IMR-90 (cell line): ENCODE measurements around the gene OSM. TPM values are rescaled to one million over a fixed set of nuclear protein-coding genes. Genes with fewer than 3 reads are reported as not detected.
A peak's percentile ranks its signal among the peaks of the same experiment; 100 is the strongest.

ENCODE experiments used
- ATAC-seq: fragments of 200-7000 bp; cut with Tn5 transposase; 2 replicates; pipeline ENCODE4 v1.9.1; 2020; ENCODE audit warnings: low read depth, mild to moderate bottlenecking, moderate library complexity
- BruUV-seq: library from RNA; stranded (reverse); fragments of 400-500 nt; replicated peaks from 2 replicates; lab custom pipeline; 2021; lab: Mats Ljungman, UMichigan
- CTCF ChIA-PET: fragments of 300-600 bp; formaldehyde crosslinking; extraction: SDS; loops from one replicate; lab custom pipeline; 2021; ENCODE audit warnings: antibody characterized with exemption; lab: Yijun Ruan, JAX
- POLR2A ChIA-PET: fragments of 300-600 bp; sonication (Branson Sonifier 250); formaldehyde crosslinking; loops from one replicate; lab custom pipeline; 2022; ENCODE audit warnings: antibody characterized with exemption; ENCODE audit not compliant: unreplicated experiment; lab: Charles Lee
- DNase-seq: peaks from one replicate; pipeline ENCODE4 v3.0.0; 2013
- H2AFZ ChIP-seq: replicated peaks from 2 replicates; pipeline ENCODE3; 2013; ENCODE audit warnings: low read length, mild to moderate bottlenecking; ENCODE audit not compliant: poor library complexity
- H2AK5ac ChIP-seq: 2 replicates; pipeline ENCODE4 v1.6.1; 2013; ENCODE audit warnings: low read depth, low read length, inconsistent platforms
- H2AK9ac ChIP-seq: replicated peaks from 2 replicates; pipeline ENCODE3; 2013; ENCODE audit warnings: mild to moderate bottlenecking, low read depth, low read length, moderate library complexity; ENCODE audit not compliant: poor library complexity
- H2BK120ac ChIP-seq: 2 replicates; pipeline ENCODE4 v1.6.1; 2013; ENCODE audit warnings: low read depth, low read length, inconsistent platforms
- H2BK15ac ChIP-seq: 3 replicates; pipeline ENCODE4 v1.6.1; 2013; ENCODE audit warnings: low read depth, low read length, inconsistent platforms
- H2BK20ac ChIP-seq: 2 replicates; pipeline ENCODE4 v1.6.1; 2013; ENCODE audit warnings: low read depth, mild to moderate bottlenecking, inconsistent platforms, low read length, moderate library complexity
- H2BK5ac ChIP-seq: 2 replicates; pipeline ENCODE4 v1.6.1; 2013; ENCODE audit warnings: mild to moderate bottlenecking, low read depth, low read length, inconsistent platforms; ENCODE audit not compliant: poor library complexity, severe bottlenecking
- H3K14ac ChIP-seq: replicated peaks from 2 replicates; pipeline ENCODE4 v1.6.1; 2013; ENCODE audit warnings: low read depth, low read length, inconsistent platforms
- H3K18ac ChIP-seq: 2 replicates; pipeline ENCODE4 v1.6.1; 2013; ENCODE audit warnings: low read depth, low read length, control low read depth
- H3K23ac ChIP-seq: 2 replicates; pipeline ENCODE4 v1.6.1; 2013; ENCODE audit warnings: low read depth, low read length, inconsistent platforms
- H3K27ac ChIP-seq: 2 replicates; pipeline ENCODE4 v1.5.1; 2013; ENCODE audit warnings: mild to moderate bottlenecking, control low read depth, low read length; ENCODE audit not compliant: insufficient read depth
- H3K27me3 ChIP-seq: 2 replicates; pipeline ENCODE4 v1.6.1; 2013; ENCODE audit warnings: low read length; ENCODE audit not compliant: control insufficient read depth, insufficient read depth
- H3K36me3 ChIP-seq: 2 replicates; pipeline ENCODE4 v1.6.1; 2013; ENCODE audit warnings: low read length, mixed read lengths; ENCODE audit not compliant: control insufficient read depth, insufficient read depth
- H3K4ac ChIP-seq: 2 replicates; pipeline ENCODE4 v1.6.1; 2013; ENCODE audit warnings: low read depth, low read length, inconsistent platforms
- H3K4me1 ChIP-seq: 2 replicates; pipeline ENCODE4 v1.6.1; 2013; ENCODE audit warnings: low read length, mixed read lengths; ENCODE audit not compliant: control insufficient read depth, insufficient read depth
- H3K4me2 ChIP-seq: 2 replicates; pipeline ENCODE4 v1.6.1; 2013; ENCODE audit warnings: low read depth, mild to moderate bottlenecking, control low read depth, low read length, moderate library complexity
- H3K4me3 ChIP-seq: 2 replicates; pipeline ENCODE4 v1.5.1; 2013; ENCODE audit warnings: low read depth, mild to moderate bottlenecking, control low read depth, low read length, moderate library complexity; ENCODE audit not compliant: insufficient read depth
- H3K56ac ChIP-seq: 2 replicates; pipeline ENCODE4 v1.6.1; 2013; ENCODE audit warnings: low read length, inconsistent platforms; ENCODE audit not compliant: insufficient read depth; ENCODE audit errors: extremely low read depth
- H3K79me1 ChIP-seq, 2 experiments: 2 replicates each; pipeline ENCODE4 v1.6.1; 2013; ENCODE audit warnings: low read length in 2 of 2, inconsistent platforms in 1 of 2, low read depth in 1 of 2
- H3K9ac ChIP-seq: 2 replicates; pipeline ENCODE4 v1.6.1; 2013; ENCODE audit warnings: low read depth, low read length, control low read depth
- H3K9me1 ChIP-seq: 2 replicates; pipeline ENCODE4 v1.6.1; 2013; ENCODE audit warnings: low read length, inconsistent platforms; ENCODE audit not compliant: insufficient read depth
- H3K9me3 ChIP-seq: 2 replicates; pipeline ENCODE4 v1.6.1; 2013; ENCODE audit warnings: low read length; ENCODE audit not compliant: control insufficient read depth, insufficient read depth
- H4K20me1 ChIP-seq: 2 replicates; pipeline ENCODE4 v1.6.1; 2013; ENCODE audit warnings: low read length, inconsistent platforms; ENCODE audit not compliant: insufficient read depth
- H4K5ac ChIP-seq: 2 replicates; pipeline ENCODE4 v1.6.1; 2013; ENCODE audit warnings: mild to moderate bottlenecking, low read depth, low read length, control low read depth
- H4K8ac ChIP-seq, 2 experiments: 2 replicates each; pipeline ENCODE4 v1.6.1; 2013; ENCODE audit warnings: low read depth in 2 of 2, low read length in 2 of 2, control low read depth in 1 of 2, inconsistent platforms in 1 of 2
- H4K91ac ChIP-seq: 2 replicates; pipeline ENCODE4 v1.6.1; 2013; ENCODE audit warnings: low read depth, low read length, inconsistent platforms; ENCODE audit not compliant: insufficient read depth
- BHLHE40 ChIP-seq: fragments of 150-350 bp; IDR thresholded peaks from 2 replicates; pipeline ENCODE4 v1.6.1; 2016; ENCODE audit warnings: mild to moderate bottlenecking, low read depth, low read length
- CEBPB ChIP-seq: IDR thresholded peaks from 2 replicates; pipeline ENCODE4 v1.6.1; 2012; ENCODE audit warnings: low read depth, low read length, improper control_type of control experiment
- CHD1 ChIP-seq: IDR thresholded peaks from 2 replicates; pipeline ENCODE4 v1.6.1; 2012; ENCODE audit warnings: low read depth, low read length, improper control_type of control experiment
- CTCF ChIP-seq: conservative IDR thresholded peaks from 2 replicates; pipeline ENCODE4 v1.5.1; 2012; ENCODE audit warnings: mild to moderate bottlenecking, low read depth, low read length, improper control_type of control experiment
- ELK1 ChIP-seq: fragments of 150-350 bp; IDR thresholded peaks from 2 replicates; pipeline ENCODE4 v1.6.1; 2016; ENCODE audit warnings: low read depth, mild to moderate bottlenecking, low read length, moderate library complexity, borderline replicate concordance
- MAFK ChIP-seq: IDR thresholded peaks from 2 replicates; pipeline ENCODE4 v1.6.1; 2012; ENCODE audit warnings: low read depth, low read length, improper control_type of control experiment
- MAZ ChIP-seq: IDR thresholded peaks from 2 replicates; pipeline ENCODE4 v1.6.1; 2012; ENCODE audit warnings: low read depth, mild to moderate bottlenecking, low read length, improper control_type of control experiment, moderate library complexity, borderline replicate concordance
- MXI1 ChIP-seq: IDR thresholded peaks from 2 replicates; pipeline ENCODE4 v1.6.1; 2012; ENCODE audit warnings: low read depth, mild to moderate bottlenecking, low read length, moderate library complexity, borderline replicate concordance
- NFE2L2 ChIP-seq: fragments of 150-350 bp; IDR thresholded peaks from 2 replicates; pipeline ENCODE4 v1.6.1; 2016; ENCODE audit warnings: low read depth, mild to moderate bottlenecking, low read length
- POLR2A ChIP-seq: IDR thresholded peaks from 2 replicates; pipeline ENCODE4 v1.6.1; 2012; ENCODE audit warnings: mild to moderate bottlenecking, low read depth, low read length
- RAD21 ChIP-seq: IDR thresholded peaks from 2 replicates; pipeline ENCODE4 v1.6.1; 2012; ENCODE audit warnings: low read length, improper control_type of control experiment
- RCOR1 ChIP-seq: IDR thresholded peaks from 2 replicates; pipeline ENCODE4 v1.6.1; 2012; ENCODE audit warnings: mild to moderate bottlenecking, low read length, improper control_type of control experiment; ENCODE audit not compliant: insufficient replicate concordance
- RFX5 ChIP-seq: IDR thresholded peaks from 2 replicates; pipeline ENCODE4 v1.8.0; 2012; ENCODE audit warnings: low read depth, mild to moderate bottlenecking, low read length, moderate library complexity
- SMC3 ChIP-seq: fragments of 150-350 bp; IDR thresholded peaks from 2 replicates; pipeline ENCODE4 v1.6.1; 2016; ENCODE audit warnings: low read depth, mild to moderate bottlenecking, antibody characterized with exemption, low read length, moderate library complexity
- WGBS, 2 experiments: methylation state at CpG; one replicate each; pipeline versions ENCODE4 v1.1.5 to v1.1.7; 2013; ENCODE audit warnings: missing lambda C conversion rate in 2 of 2; ENCODE audit not compliant: insufficient read length in 1 of 2; ENCODE audit errors: extremely low coverage in 2 of 2; 5-methylcytosine and 5-hydroxymethylcytosine counted together
- dilution Hi-C: fragments of 300-500 bp; cut with HindIII; formaldehyde crosslinking; loops from one replicate; pipeline ENCODE4 v1.14.3; 2018; ENCODE audit warnings: low sequenced_read_pairs; ENCODE audit not compliant: unreplicated experiment
- in situ Hi-C: fragments of 300-500 bp; cut with MboI; formaldehyde crosslinking; loops from 3 replicates; pipeline ENCODE4 v1.14.3; 2019; ENCODE audit warnings: low sequenced_read_pairs, inconsistent platforms, mixed read lengths
- intact Hi-C: fragments of 100-400 bp; cut with micrococcal nuclease; formaldehyde crosslinking; loops from 2 replicates; pipeline ENCODE4 v1.10.0; 2022
- polyA plus RNA-seq, 3 experiments: library from polyadenylated mRNA; depleted of rRNA; stranded (reverse); fragments of >200 nt; gene quantifications; 2 replicates each; pipeline ENCODE4 v1.2.3, GENCODE V29; 2012; ENCODE audit warnings: low replicate concordance in 1 of 3
- total RNA-seq: library from RNA; depleted of rRNA; stranded (reverse); fragments of >200 nt; gene quantifications from 2 replicates; pipeline ENCODE4 v1.2.3, GENCODE V29; 2012

OSM gene
- total and polyA plus RNA-seq, 2 of the 4 experiments (the other 2 are of a cell fraction) = not detected

DNA sequence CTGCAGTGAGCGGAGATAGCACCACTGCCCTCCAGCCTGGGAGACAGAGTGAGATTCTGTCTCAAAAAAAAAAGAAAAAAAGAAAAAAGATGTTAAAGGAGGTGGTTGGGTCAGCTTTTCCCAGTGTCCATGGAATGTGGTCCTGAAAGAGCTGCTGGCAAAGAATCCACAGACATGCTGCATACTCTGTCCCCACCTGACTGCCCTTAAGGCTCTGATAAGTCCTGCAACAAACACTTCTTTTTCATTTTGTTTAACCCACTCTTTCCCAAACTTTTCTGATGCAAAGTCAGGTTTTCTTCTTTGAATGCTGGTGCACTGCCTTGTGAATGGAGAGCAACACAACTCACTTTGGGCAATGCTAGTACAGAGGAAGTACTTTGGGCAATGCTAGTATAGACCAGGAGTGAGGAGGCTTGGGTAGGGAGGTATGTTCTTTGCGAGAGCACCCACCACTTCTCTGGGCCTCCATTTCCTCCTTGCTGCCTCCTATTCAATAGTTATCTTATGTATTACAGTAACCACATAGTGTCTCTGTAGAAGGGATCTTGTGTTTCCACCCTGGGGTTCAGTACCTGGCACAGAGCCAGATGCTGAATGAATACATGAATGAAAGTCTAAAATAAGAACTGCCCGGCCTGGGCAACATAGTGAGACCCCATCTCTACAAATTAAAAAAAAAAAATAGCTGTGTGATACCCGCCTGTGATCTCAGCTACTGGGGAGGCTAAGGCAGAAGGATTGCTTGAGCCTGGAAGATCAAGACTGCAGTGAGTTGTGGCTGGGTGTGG lies 39.0 kb downstream of the OSM start:
- Histone ChIP-seq H2AK9ac (no peak overlapping the region), H3K4me3 (no peak overlapping the region), H3K18ac (no peak overlapping the region), H4K91ac (no peak overlapping the region), H3K9ac (no peak overlapping the region), H3K4ac (peak overlapping the region; percentile 66), H2BK20ac (no peak overlapping the region), H4K20me1 (no peaks in the 10 kb centered on the region), H3K27ac (no peak overlapping the region), H3K23ac (peak overlapping the region; percentile 48; the same call in 1 of the 2 replicates), H4K5ac (no peak overlapping the region), H3K4me2 (no peak overlapping the region), H2BK5ac (no peak overlapping the region), H3K14ac (no peak overlapping the region), H3K36me3 (no peaks in the 10 kb centered on the region), H3K9me3 (peaks cover 7% of the 10 kb centered on the region), H2AFZ (no peak overlapping the region), H4K8ac (peak overlapping the region in 1 of 2 experiments; percentile 39; a peak in 1 of 4 replicates), H3K79me1 (no peaks in the 10 kb centered on the region), H2BK15ac (no peak overlapping the region), H3K4me1 (peaks cover 13% of the 10 kb centered on the region), H3K27me3 (no peaks in the 10 kb centered on the region), H3K56ac (no peak overlapping the region), H3K9me1 (0 out of 2 replicates have a peak, but pooled peaks cover 8% of the 10 kb centered on the region), H2BK120ac (peak overlapping the region; percentile 56; the same call in 1 of the 2 replicates), H2AK5ac (peak overlapping the region; percentile 80; the same call in 1 of the 2 replicates)
- in situ Hi-C loops = no loop called here
- ChIA-PET POLR2A (interaction anchor here (0.7 kb wide), 1 partner anchor 13 kb away, joined by 3 read pairs; no protein-coding TSS in a partner anchor), CTCF (no interaction called here)
- ATAC-seq = no peak
- intact Hi-C loops = no loop called here
- dilution Hi-C loops = no loop called here
- DNase-seq = no peak
- WGBS, 2 experiments = 100% methylated on average over 1 of the region's 4 CpGs; no CpG with 5 or more reads in 1 of the 2 experiments
- BruUV-seq = no TSS peak
- no peak for TF ChIP-seq SMC3
- TF ChIP-seq MAFK = no peak
- no peak for TF ChIP-seq RAD21
- TF ChIP-seq NFE2L2 = no peak
- TF ChIP-seq MAZ = no peak
- no peak for TF ChIP-seq BHLHE40
- TF ChIP-seq POLR2A = no peak
- TF ChIP-seq CTCF = no peak
- no peak for TF ChIP-seq MXI1
- no peak for TF ChIP-seq CEBPB
- TF ChIP-seq ELK1 = no peak
- no peak for TF ChIP-seq CHD1
- TF ChIP-seq RCOR1 = no peak
- TF ChIP-seq RFX5 = no peak
